ENCODE measurements around the gene TNFAIP2. TPM values are rescaled to one million over a fixed set of nuclear protein-coding genes. Genes with fewer than 3 reads are reported as not detected.
"Not testable (repeated sequence)": the region's sequence is repeated elsewhere in the genome, so short reads cannot be mapped to it uniquely, and the experiment has no call there.

TNFAIP2 gene
- total RNA-seq, 1 donor from 2014 or later: 1.0 TPM

- intact Hi-C loops (cut with micrococcal nuclease): no loop called here
- no peak overlapping the region for H3K27ac Mint-ChIP-seq
- H3K4me3 Mint-ChIP-seq (ENCODE audit: low read depth): no peak overlapping the region
- H3K36me3 Mint-ChIP-seq (ENCODE audit: low read depth): no peaks in the 10 kb centered on the region
- DNase-seq (ENCODE audit: low spot score): no peak
- H3K4me1 Mint-ChIP-seq (ENCODE audit: low read depth): no peaks in the 10 kb centered on the region
- H3K27me3 Mint-ChIP-seq (ENCODE audit: low read depth): no peaks in the 10 kb centered on the region
- no peaks in the 10 kb centered on the region for H3K9me3 Mint-ChIP-seq
These were observed 35.4 kb downstream of the TNFAIP2 start for GRCh38 chr14:103158688-103159087.

- no peak for DNase-seq (ENCODE audit: low spot score)
- Mint-ChIP-seq H3K27me3 (ENCODE audit: low read depth) (no peaks in the 10 kb centered on the region), H3K4me3 (ENCODE audit: low read depth) (no peak overlapping the region), H3K27ac (no peak overlapping the region), H3K36me3 (ENCODE audit: low read depth) (no peaks in the 10 kb centered on the region), H3K9me3 (no peaks in the 10 kb centered on the region), H3K4me1 (ENCODE audit: low read depth) (no peaks in the 10 kb centered on the region)
- intact Hi-C loops (cut with micrococcal nuclease): no loop called here
These were observed 37.2 kb downstream of the TNFAIP2 start for GRCh38 chr14:103160321-103161053.

- intact Hi-C loops (cut with micrococcal nuclease): no loop called here
- no peaks in the 10 kb centered on the region for H3K27me3 Mint-ChIP-seq (ENCODE audit: low read depth)
- no peaks in the 10 kb centered on the region for H3K4me1 Mint-ChIP-seq (ENCODE audit: low read depth)
- no peak for DNase-seq (ENCODE audit: low spot score)
- H3K36me3 Mint-ChIP-seq (ENCODE audit: low read depth): no peaks in the 10 kb centered on the region
- H3K4me3 Mint-ChIP-seq (ENCODE audit: low read depth): no peak overlapping the region
- no peak overlapping the region for H3K27ac Mint-ChIP-seq
- no peaks in the 10 kb centered on the region for H3K9me3 Mint-ChIP-seq
These were observed 37.8 kb downstream of the TNFAIP2 start for GRCh38 chr14:103161054-103161397.

- Mint-ChIP-seq H3K4me1 (ENCODE audit: low read depth) (no peaks in the 10 kb centered on the region), H3K27me3 (ENCODE audit: low read depth) (no peaks in the 10 kb centered on the region), H3K36me3 (ENCODE audit: low read depth) (no peaks in the 10 kb centered on the region), H3K4me3 (ENCODE audit: low read depth) (no peak overlapping the region), H3K9me3 (no peaks in the 10 kb centered on the region), H3K27ac (no peak overlapping the region)
- intact Hi-C loops (cut with micrococcal nuclease): no loop called here
- no peak for DNase-seq (ENCODE audit: low spot score)
These were observed 39.9 kb downstream of the TNFAIP2 start for GRCh38 chr14:103163199-103163598.

GRCh38 chr14:103164006-103164405 is 40.7 kb downstream of the TNFAIP2 start:
- intact Hi-C loops (cut with micrococcal nuclease): no loop called here
- no peak for DNase-seq (ENCODE audit: low spot score)

GRCh38 chr14:103164779-103165178 is 41.5 kb downstream of the TNFAIP2 start:
- H3K4me3 Mint-ChIP-seq (ENCODE audit: low read depth): no peak overlapping the region
- H3K27ac Mint-ChIP-seq: no peak overlapping the region
- no peaks in the 10 kb centered on the region for H3K9me3 Mint-ChIP-seq
- intact Hi-C loops (cut with micrococcal nuclease): no loop called here
- no peaks in the 10 kb centered on the region for H3K36me3 Mint-ChIP-seq (ENCODE audit: low read depth)
- H3K4me1 Mint-ChIP-seq (ENCODE audit: low read depth): no peaks in the 10 kb centered on the region
- DNase-seq (ENCODE audit: low spot score): no peak
- no peaks in the 10 kb centered on the region for H3K27me3 Mint-ChIP-seq (ENCODE audit: low read depth)

More at GRCh38 chr14:103164006-103164405, 40.7 kb downstream of the TNFAIP2 start:
- Mint-ChIP-seq H3K36me3 (ENCODE audit: low read depth) (no peaks in the 10 kb centered on the region), H3K4me1 (ENCODE audit: low read depth) (no peaks in the 10 kb centered on the region), H3K9me3 (no peaks in the 10 kb centered on the region), H3K27me3 (ENCODE audit: low read depth) (no peaks in the 10 kb centered on the region), H3K27ac (no peak overlapping the region), H3K4me3 (ENCODE audit: low read depth) (no peak overlapping the region)

- intact Hi-C loops (cut with micrococcal nuclease): no loop called here
- peaks cover 1% of the 10 kb centered on the region for H3K9me3 Mint-ChIP-seq
- no peak for DNase-seq (ENCODE audit: low spot score)
- no peak overlapping the region for H3K4me3 Mint-ChIP-seq (ENCODE audit: low read depth)
- H3K36me3 Mint-ChIP-seq (ENCODE audit: low read depth): no peaks in the 10 kb centered on the region
- H3K27ac Mint-ChIP-seq: no peak overlapping the region
- H3K27me3 Mint-ChIP-seq (ENCODE audit: low read depth): no peaks in the 10 kb centered on the region
- no peaks in the 10 kb centered on the region for H3K4me1 Mint-ChIP-seq (ENCODE audit: low read depth)
These were observed 42.1 kb downstream of the TNFAIP2 start for GRCh38 chr14:103165323-103165722.

DNA sequence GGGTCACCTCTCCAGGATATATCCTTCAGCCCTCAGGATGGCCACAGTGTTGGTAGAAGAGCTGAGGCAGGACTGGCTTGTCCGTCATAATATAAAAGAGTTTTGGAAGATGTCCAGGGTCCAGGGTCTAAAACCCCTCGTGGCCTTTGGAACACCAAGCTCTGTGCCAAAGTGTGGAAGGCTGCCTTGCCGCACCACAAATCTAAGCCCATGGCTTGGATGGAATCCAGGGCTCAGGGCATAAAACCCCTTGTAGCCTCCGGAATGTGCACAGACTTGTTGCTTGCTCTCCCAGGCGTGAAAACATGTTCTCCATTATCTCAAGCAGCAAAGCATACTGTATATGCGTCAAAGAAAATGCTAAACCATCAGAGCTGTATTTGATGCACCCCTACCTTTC is 46.7 kb downstream of the TNFAIP2 start:
- no peak overlapping the region for H3K4me3 Mint-ChIP-seq (ENCODE audit: low read depth)

GRCh38 chr14:103171206-103171605 is 47.9 kb downstream of the TNFAIP2 start:
- DNase-seq (ENCODE audit: low spot score); H3K36me3 Mint-ChIP-seq (ENCODE audit: low read depth); H3K4me1 Mint-ChIP-seq (ENCODE audit: low read depth); H3K27me3 Mint-ChIP-seq (ENCODE audit: low read depth); intact Hi-C loops (cut with micrococcal nuclease); H3K27ac Mint-ChIP-seq; H3K4me3 Mint-ChIP-seq (ENCODE audit: low read depth): not testable (repeated sequence)
- H3K9me3 Mint-ChIP-seq: peaks cover 13% of the 10 kb centered on the region

More for the DNA sequence above, 46.7 kb downstream of the TNFAIP2 start:
- Mint-ChIP-seq H3K27me3 (ENCODE audit: low read depth) (peaks cover 3% of the 10 kb centered on the region), H3K27ac (no peak overlapping the region), H3K36me3 (ENCODE audit: low read depth) (no peaks in the 10 kb centered on the region), H3K4me1 (ENCODE audit: low read depth) (no peaks in the 10 kb centered on the region), H3K9me3 (peaks cover 13% of the 10 kb centered on the region)
- intact Hi-C loops (cut with micrococcal nuclease): no loop called here
- DNase-seq (ENCODE audit: low spot score): no peak

DNA sequence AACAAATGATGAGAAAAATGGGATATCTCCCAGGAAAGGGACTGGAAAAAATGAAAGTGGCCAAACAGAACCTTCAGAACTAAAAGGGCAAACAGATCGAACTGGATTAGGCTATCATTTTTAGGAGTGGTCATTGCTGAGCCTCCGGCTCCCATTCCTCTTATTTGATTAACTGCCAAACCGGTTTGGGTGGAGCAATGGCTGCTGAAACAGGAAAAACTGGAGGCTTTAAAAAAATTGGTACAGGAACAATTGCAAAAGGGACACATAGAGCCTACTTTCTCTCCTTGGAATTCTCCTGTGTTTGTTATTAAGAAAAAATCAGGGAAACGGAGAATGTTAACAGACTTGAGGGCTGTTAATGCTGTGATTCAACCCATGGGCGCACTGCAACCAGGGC is 49.7 kb downstream of the TNFAIP2 start:
- Mint-ChIP-seq H3K4me3 (ENCODE audit: low read depth) (no peak overlapping the region), H3K9me3 (peaks cover 13% of the 10 kb centered on the region), H3K27ac (no peak overlapping the region), H3K27me3 (ENCODE audit: low read depth) (peaks cover 3% of the 10 kb centered on the region), H3K36me3 (ENCODE audit: low read depth) (no peaks in the 10 kb centered on the region), H3K4me1 (ENCODE audit: low read depth) (no peaks in the 10 kb centered on the region)
- intact Hi-C loops (cut with micrococcal nuclease): no loop called here
- no peak for DNase-seq (ENCODE audit: low spot score)

GRCh38 chr14:103173887-103174286 is 50.6 kb downstream of the TNFAIP2 start:
- not testable (repeated sequence) for H3K4me3 Mint-ChIP-seq (ENCODE audit: low read depth); H3K27me3 Mint-ChIP-seq (ENCODE audit: low read depth)

GRCh38 chr14:103176176-103176575 is 52.9 kb downstream of the TNFAIP2 start:
- H3K9me3 Mint-ChIP-seq; H3K4me3 Mint-ChIP-seq (ENCODE audit: low read depth); H3K4me1 Mint-ChIP-seq (ENCODE audit: low read depth); H3K27me3 Mint-ChIP-seq (ENCODE audit: low read depth); DNase-seq (ENCODE audit: low spot score); H3K27ac Mint-ChIP-seq; intact Hi-C loops (cut with micrococcal nuclease); H3K36me3 Mint-ChIP-seq (ENCODE audit: low read depth): not testable (repeated sequence)

More at GRCh38 chr14:103173887-103174286, 50.6 kb downstream of the TNFAIP2 start:
- H3K9me3 Mint-ChIP-seq: peaks cover 13% of the 10 kb centered on the region
- H3K4me1 Mint-ChIP-seq (ENCODE audit: low read depth); H3K36me3 Mint-ChIP-seq (ENCODE audit: low read depth); DNase-seq (ENCODE audit: low spot score); H3K27ac Mint-ChIP-seq; intact Hi-C loops (cut with micrococcal nuclease): not testable (repeated sequence)

GRCh38 chr14:103177376-103177775 is 54.1 kb downstream of the TNFAIP2 start:
- intact Hi-C loops (cut with micrococcal nuclease): no loop called here
- no peak for DNase-seq (ENCODE audit: low spot score)
- Mint-ChIP-seq H3K27ac (no peak overlapping the region), H3K9me3 (peaks cover 7% of the 10 kb centered on the region), H3K4me1 (ENCODE audit: low read depth) (no peaks in the 10 kb centered on the region), H3K4me3 (ENCODE audit: low read depth) (no peak overlapping the region), H3K36me3 (ENCODE audit: low read depth) (no peaks in the 10 kb centered on the region), H3K27me3 (ENCODE audit: low read depth) (peaks cover 9% of the 10 kb centered on the region)

DNA sequence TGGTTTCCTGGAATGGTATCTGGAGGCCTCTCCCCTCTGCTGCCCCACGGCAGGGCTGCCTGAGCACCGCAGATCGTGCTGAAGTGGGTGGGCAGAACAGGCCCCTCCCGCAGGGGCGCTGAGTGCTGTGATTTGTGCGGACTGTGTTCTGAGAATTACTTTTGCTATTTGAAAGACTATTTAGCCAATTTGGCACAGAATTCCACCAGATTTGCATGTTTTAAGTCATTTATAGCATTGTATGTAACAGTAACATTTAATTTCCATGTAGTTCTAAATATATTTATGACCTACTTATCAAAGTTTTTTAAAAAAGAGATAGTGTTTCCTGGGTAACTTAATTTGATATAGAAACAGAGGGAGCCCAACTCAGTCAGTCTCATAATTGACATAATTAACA is 55.3 kb downstream of the TNFAIP2 start:
- no peak overlapping the region for H3K27ac Mint-ChIP-seq
- H3K36me3 Mint-ChIP-seq (ENCODE audit: low read depth): no peaks in the 10 kb centered on the region
- intact Hi-C loops (cut with micrococcal nuclease): no loop called here
- H3K27me3 Mint-ChIP-seq (ENCODE audit: low read depth): peaks cover 6% of the 10 kb centered on the region
- no peaks in the 10 kb centered on the region for H3K9me3 Mint-ChIP-seq
- no peaks in the 10 kb centered on the region for H3K4me1 Mint-ChIP-seq (ENCODE audit: low read depth)
- no peak for DNase-seq (ENCODE audit: low spot score)
- H3K4me3 Mint-ChIP-seq (ENCODE audit: low read depth): no peak overlapping the region
